Measurements from ENCODE around the gene SIX1. TPM values are rescaled to one million over a fixed set of nuclear protein-coding genes. Genes with fewer than 3 reads are reported as not detected.

The SIX1 gene
- total RNA-seq, 5 donors from 2014 or later (not counting 1 experiment from before 2014, with no cell fraction given) = 0.18 TPM; not detected in 4

Other genes with a start within 250 kb of the SIX1 start
- gene C14orf39, start 163.4 kb downstream of the SIX1 start, total RNA-seq = not detected
- gene SIX6, start 140.3 kb downstream of the SIX1 start, total RNA-seq = not detected
- under 1 TPM in 3 of 5 donors, not detected in 2; 0.12 to 0.22 (median 0.13) TPM for gene SIX4, start 74.9 kb upstream of the SIX1 start, total RNA-seq
- gene MNAT1, start 85.3 kb upstream of the SIX1 start, total RNA-seq = 10 to 100 TPM; 14.7 to 24.8 (median 19.2) TPM